Neural cell (in vitro differentiated cells): ENCODE data around the gene CMTR2. TPM values are rescaled to one million over a fixed set of nuclear protein-coding genes. Genes with fewer than 3 reads are reported as not detected.

Experiments used
- H2AFZ ChIP-seq: fragments of 200-600, 300-800 bp; sonication (generic), shearing (Covaris generic); 2 replicates; pipeline ENCODE4 v1.6.0; 2014; ENCODE audit warnings: low read depth, mild to moderate bottlenecking, antibody characterized with exemption, low read length, moderate library complexity
- H3F3A ChIP-seq: fragments of 200-600 bp; shearing (Covaris generic); 2 replicates; pipeline ENCODE4 v1.6.1; 2016; ENCODE audit warnings: mild to moderate bottlenecking, moderate library complexity, mixed read lengths, antibody characterized with exemption, low read length; ENCODE audit not compliant: insufficient read depth, poor library complexity, severe bottlenecking
- H3K27ac ChIP-seq: fragments of 200-600, 300-800 bp; sonication (generic), shearing (Covaris generic); 2 replicates; pipeline ENCODE4 v1.5.1; 2014; ENCODE audit warnings: mild to moderate bottlenecking, low read length, moderate library complexity
- H3K27me3 ChIP-seq: fragments of 300-800, 200-600 bp; sonication (generic), shearing (Covaris generic); 2 replicates; pipeline ENCODE4 v1.6.0; 2014; ENCODE audit warnings: mild to moderate bottlenecking, low read depth, low read length, moderate library complexity; ENCODE audit not compliant: insufficient read depth
- H3K36me3 ChIP-seq: fragments of 300-800, 200-600 bp; sonication (generic), shearing (Covaris generic); 2 replicates; pipeline ENCODE4 v1.5.1; 2014; ENCODE audit warnings: mild to moderate bottlenecking, antibody characterized with exemption, low read length, moderate library complexity; ENCODE audit not compliant: insufficient read depth
- H3K4me2 ChIP-seq: fragments of 300-800, 200-600 bp; sonication (generic), shearing (Covaris generic); 2 replicates; pipeline ENCODE4 v1.6.0; 2014; ENCODE audit warnings: mild to moderate bottlenecking, low read length
- H3K4me3 ChIP-seq: fragments of 300-800, 200-600 bp; sonication (generic), shearing (Covaris generic); 2 replicates; pipeline ENCODE4 v1.5.1; 2014; ENCODE audit warnings: mild to moderate bottlenecking, low read length, moderate library complexity
- H3K79me2 ChIP-seq: fragments of 200-600 bp; shearing (Covaris generic); replicated peaks from 2 replicates; pipeline ENCODE4 v1.6.0; 2014; ENCODE audit warnings: mild to moderate bottlenecking, low read length, moderate library complexity; ENCODE audit not compliant: insufficient read depth
- H3K9ac ChIP-seq: fragments of 300-800, 200-600 bp; sonication (generic), shearing (Covaris generic); 2 replicates; pipeline ENCODE4 v1.6.1; 2016; ENCODE audit warnings: mild to moderate bottlenecking, low read length, mixed read lengths
- H3K9me2 ChIP-seq: fragments of 200-600 bp; shearing (Covaris generic); 2 replicates; pipeline ENCODE4 v1.6.1; 2016; ENCODE audit warnings: mild to moderate bottlenecking, low read length, mixed read lengths; ENCODE audit not compliant: insufficient read depth
- H3K9me3 ChIP-seq: fragments of 200-600, 300-800 bp; sonication (generic), shearing (Covaris generic); 2 replicates; pipeline ENCODE4 v1.6.1; 2016; ENCODE audit warnings: mild to moderate bottlenecking, mixed run types, low read length, moderate library complexity, mixed read lengths
- H4K20me1 ChIP-seq: fragments of 200-600 bp; shearing (Covaris generic); 2 replicates; pipeline ENCODE4 v1.6.1; 2016; ENCODE audit warnings: mild to moderate bottlenecking, mixed run types; ENCODE audit not compliant: insufficient read depth
- CTCF ChIP-seq: fragments of 450-650 bp; IDR thresholded peaks from 2 replicates; pipeline ENCODE4 v1.5.1; 2014; ENCODE audit warnings: antibody characterized with exemption, mild to moderate bottlenecking, moderate library complexity; ENCODE audit not compliant: poor library complexity, severe bottlenecking
- EP300 ChIP-seq: fragments of 450-650 bp; conservative IDR thresholded peaks from 2 replicates; pipeline ENCODE4 v1.6.1; 2014; ENCODE audit warnings: antibody characterized with exemption, mild to moderate bottlenecking, moderate library complexity; ENCODE audit not compliant: poor library complexity, severe bottlenecking
- EZH2 ChIP-seq: fragments of 200-600, 300-800 bp; shearing (Covaris generic), sonication (generic); IDR thresholded peaks from 2 replicates; pipeline ENCODE4 v1.6.1; 2014; ENCODE audit warnings: antibody characterized with exemption, low read length, borderline replicate concordance, mild to moderate bottlenecking; ENCODE audit not compliant: insufficient read depth, poor library complexity, severe bottlenecking
- MXI1 ChIP-seq: fragments of 450-650 bp; conservative IDR thresholded peaks from 2 replicates; pipeline ENCODE4 v1.6.1; 2014; ENCODE audit warnings: antibody characterized with exemption, mild to moderate bottlenecking; ENCODE audit not compliant: poor library complexity, severe bottlenecking
- POLR2AphosphoS5 ChIP-seq: IDR thresholded peaks from 2 replicates; pipeline ENCODE4 v1.6.1; 2012
- RAD21 ChIP-seq: fragments of 450-650 bp; conservative IDR thresholded peaks from 2 replicates; pipeline ENCODE4 v1.6.1; 2014; ENCODE audit warnings: antibody characterized with exemption, mild to moderate bottlenecking, moderate library complexity
- REST ChIP-seq: IDR thresholded peaks from 2 replicates; pipeline ENCODE4 v1.6.1; 2012; ENCODE audit warnings: borderline replicate concordance
- SMC3 ChIP-seq: fragments of 450-650 bp; conservative IDR thresholded peaks from 2 replicates; pipeline ENCODE4 v1.6.1; 2014; ENCODE audit warnings: antibody characterized with exemption, mild to moderate bottlenecking, moderate library complexity; ENCODE audit not compliant: poor library complexity
- TAF1 ChIP-seq: IDR thresholded peaks from 2 replicates; pipeline ENCODE4 v1.6.1; 2012; ENCODE audit warnings: low read depth
- polyA plus RNA-seq: library from polyadenylated mRNA; depleted of rRNA; stranded (reverse); fragments of >200 nt; gene quantifications from 2 replicates; pipeline ENCODE4 v1.2.3, GENCODE V29; 2014

Gene CMTR2
- polyA plus RNA-seq, 1 donor from 2014 or later: 46.9 TPM

GRCh38 chr16:71327720-71328119 is 38.5 kb upstream of the CMTR2 start:
- Histone ChIP-seq H3K4me2 (no peak overlapping the region), H3K9me2 (no peaks in the 10 kb centered on the region), H3F3A (no peaks in the 10 kb centered on the region), H3K9me3 (no peaks in the 10 kb centered on the region), H4K20me1 (no peaks in the 10 kb centered on the region), H3K27me3 (no peaks in the 10 kb centered on the region), H2AFZ (no peak overlapping the region), H3K36me3 (no peaks in the 10 kb centered on the region), H3K9ac (no peak overlapping the region), H3K4me3 (no peak overlapping the region), H3K27ac (no peak overlapping the region), H3K79me2 (no peaks in the 10 kb centered on the region)
- TF ChIP-seq MXI1: no peak
- TF ChIP-seq TAF1: no peak
- no peak for TF ChIP-seq CTCF
- TF ChIP-seq POLR2AphosphoS5: no peak
- no peak for TF ChIP-seq EP300
- TF ChIP-seq EZH2: no peak
- TF ChIP-seq SMC3: no peak
- TF ChIP-seq REST: no peak
- TF ChIP-seq RAD21: no peak

GRCh38 chr16:71319999-71320398 is 30.8 kb upstream of the CMTR2 start:
- Histone ChIP-seq H2AFZ (no peak overlapping the region), H3K27me3 (no peaks in the 10 kb centered on the region), H3K9ac (no peak overlapping the region), H3F3A (no peaks in the 10 kb centered on the region), H3K79me2 (no peaks in the 10 kb centered on the region), H3K4me2 (no peak overlapping the region), H3K4me3 (no peak overlapping the region), H3K9me3 (no peaks in the 10 kb centered on the region), H3K9me2 (no peaks in the 10 kb centered on the region), H3K36me3 (no peaks in the 10 kb centered on the region), H3K27ac (no peak overlapping the region), H4K20me1 (no peaks in the 10 kb centered on the region)
- TF ChIP-seq SMC3 (no peak), RAD21 (no peak), CTCF (no peak), EP300 (no peak), REST (no peak), TAF1 (no peak), MXI1 (no peak), EZH2 (no peak), POLR2AphosphoS5 (no peak)
